NOMO-1 treated with DMSO at 0.1 percent for 48 hours (cell line): ENCODE results near the gene RAI1.

Experiments used
- DNase-seq: peaks from one replicate; lab custom pipeline; 2025; ENCODE audit not compliant: unreplicated experiment; lab: John Stamatoyannopoulos, UW

Gene RAI1

DNA sequence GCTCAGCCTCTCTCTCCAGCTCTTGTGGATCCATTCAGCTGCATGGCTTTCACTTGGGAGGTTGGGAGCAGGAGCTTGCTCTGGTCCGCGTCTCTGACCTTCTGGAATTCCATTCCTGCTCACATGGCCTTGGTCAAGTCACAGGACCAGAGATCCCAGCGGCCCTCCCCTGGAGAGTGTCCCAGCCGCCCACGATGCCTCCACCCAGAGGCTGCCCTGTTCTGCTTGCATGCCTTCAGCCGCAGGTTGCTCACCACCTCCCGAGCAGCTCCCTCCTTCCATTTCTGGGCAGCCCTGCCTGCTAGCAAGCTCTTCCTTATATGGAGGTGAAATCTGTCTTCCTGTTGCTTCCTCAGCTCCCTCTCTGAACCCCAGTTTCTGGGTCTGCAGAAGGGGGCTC is 32.6 kb downstream of the RAI1 start:
- no peak for DNase-seq

DNA sequence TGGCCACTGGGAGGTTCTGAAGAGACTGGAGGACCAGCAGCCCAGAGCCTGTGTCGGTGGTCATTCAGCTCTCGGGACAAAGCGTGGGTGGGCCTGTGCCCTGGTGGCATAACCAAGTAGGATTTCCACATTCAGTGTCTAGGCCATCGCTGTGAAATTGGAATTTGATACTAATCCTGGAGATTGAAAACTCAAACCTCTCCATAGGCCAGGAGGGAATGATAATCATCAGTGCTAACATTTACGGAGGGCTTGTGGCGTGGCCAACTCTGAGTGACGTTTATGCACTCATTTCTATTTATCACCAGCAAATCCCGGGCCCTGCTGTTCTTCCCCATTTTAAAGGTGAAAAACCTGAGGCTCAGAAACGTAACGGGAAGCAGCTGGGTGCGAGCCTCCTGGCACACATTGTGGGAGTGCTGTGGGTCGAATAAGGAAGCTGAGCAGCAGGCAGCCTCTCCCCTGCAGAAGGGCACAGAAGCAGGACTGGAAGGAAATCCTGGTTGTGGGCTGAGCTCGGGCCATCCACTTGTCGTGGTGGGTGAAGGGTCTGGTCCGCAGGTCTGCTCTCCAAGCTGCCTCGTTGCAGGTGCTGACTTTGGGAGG is 33.1 kb downstream of the RAI1 start:
- DNase-seq: no peak

DNA sequence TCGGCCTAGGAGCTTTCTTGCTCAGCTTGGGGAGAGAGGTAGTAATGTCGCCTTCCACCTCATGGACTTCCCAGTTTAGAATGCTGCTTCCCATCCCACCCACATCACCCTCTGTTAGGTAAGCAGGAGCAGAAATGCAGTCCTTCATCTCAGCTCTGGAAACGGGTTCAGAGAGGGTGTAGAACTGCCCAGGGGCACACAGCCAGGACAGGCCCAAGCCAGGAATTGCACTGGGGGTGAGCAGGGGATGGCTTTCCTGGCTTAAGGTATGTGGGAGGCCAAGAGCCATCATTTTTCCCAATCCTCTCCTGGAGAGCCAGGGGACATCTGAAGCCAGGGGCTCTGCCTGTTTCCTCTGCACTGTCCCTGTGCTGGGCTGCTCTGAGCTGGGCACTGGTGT is 33.6 kb downstream of the RAI1 start:
- DNase-seq: no peak

DNA sequence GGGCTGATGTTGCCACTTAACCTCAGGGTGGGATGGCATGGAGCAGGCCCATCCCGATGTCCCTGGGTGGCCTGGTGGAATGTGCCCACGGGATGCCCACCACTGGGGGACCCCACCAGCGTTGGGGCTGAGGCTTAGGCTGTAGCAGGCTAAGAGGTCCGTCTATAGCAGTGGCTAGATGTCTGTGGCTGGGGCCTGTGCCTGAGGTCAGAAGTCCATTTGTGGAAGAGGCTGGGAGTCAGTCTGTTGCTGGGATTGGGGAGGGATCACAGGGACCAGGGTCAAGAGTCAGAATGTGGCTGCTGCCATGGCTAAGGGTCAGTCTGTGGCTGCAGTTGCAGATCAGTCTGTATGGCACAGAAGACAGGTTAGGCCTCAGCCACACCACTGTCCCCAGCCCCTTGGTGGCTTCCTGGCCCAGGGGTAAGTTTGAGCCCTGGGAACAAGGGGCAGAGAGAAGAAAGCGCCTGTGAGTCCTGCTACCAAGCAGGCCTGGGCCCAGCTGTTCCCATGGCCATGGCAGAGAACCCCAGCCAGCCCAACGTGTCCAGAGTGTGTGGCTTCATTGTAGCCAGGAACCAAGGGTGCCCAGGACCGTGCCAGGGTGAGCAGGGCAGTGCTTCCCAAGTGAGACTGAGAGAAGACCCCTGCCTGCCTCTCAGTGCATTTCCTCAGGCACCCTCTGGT is 35.7 kb downstream of the RAI1 start:
- no peak for DNase-seq

- DNase-seq: no peak
These were observed 37.0 kb downstream of the RAI1 start for GRCh38 chr17:17718251-17718650.

GRCh38 chr17:17719199-17719940 is 38.1 kb downstream of the RAI1 start:
- no peak for DNase-seq

GRCh38 chr17:17719966-17720543 is 38.8 kb downstream of the RAI1 start:
- DNase-seq: no peak

- no peak for DNase-seq
These were observed 39.9 kb downstream of the RAI1 start for GRCh38 chr17:17721140-17721668.

DNA sequence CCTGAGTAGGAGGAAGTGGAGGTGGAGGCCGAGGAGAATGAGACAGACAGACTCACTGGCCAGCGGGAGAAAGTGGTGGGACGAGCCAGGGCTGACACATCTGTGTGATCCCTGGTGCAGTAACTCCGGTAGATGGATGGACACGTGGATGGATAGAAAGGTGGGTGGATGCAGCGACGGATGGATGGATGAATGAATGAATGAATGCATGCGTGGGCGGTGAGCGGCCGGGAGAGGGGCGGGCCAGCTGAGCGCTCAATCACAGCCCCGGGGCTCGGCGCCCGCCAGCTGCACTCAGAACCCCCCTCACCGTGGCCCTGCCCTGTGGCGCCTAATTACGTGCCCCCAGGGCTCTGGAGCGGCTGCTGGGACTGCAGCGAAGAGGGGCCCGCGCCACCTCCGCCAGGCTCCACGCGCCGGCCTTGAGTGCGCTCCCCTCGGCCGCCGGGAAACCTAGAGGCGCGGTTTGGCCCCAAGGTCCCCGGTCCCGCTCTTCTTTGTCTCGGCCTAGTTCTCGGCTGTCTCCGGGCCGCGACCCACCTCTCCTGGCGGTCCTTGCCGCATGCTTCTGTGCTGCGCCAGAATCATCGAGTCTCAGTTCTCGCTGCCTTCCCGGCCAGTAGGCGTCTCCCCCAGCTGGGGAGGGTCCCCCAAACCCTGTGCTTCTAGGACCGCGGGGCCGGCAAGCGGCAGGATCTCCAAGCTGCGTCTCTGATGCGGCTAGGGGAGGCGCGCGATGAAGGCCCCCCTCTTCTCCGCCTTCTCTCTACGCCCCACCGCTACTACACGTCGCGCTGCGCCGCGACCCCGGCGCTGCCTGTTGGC is 41.0 kb downstream of the RAI1 start:
- no peak for DNase-seq

DNA sequence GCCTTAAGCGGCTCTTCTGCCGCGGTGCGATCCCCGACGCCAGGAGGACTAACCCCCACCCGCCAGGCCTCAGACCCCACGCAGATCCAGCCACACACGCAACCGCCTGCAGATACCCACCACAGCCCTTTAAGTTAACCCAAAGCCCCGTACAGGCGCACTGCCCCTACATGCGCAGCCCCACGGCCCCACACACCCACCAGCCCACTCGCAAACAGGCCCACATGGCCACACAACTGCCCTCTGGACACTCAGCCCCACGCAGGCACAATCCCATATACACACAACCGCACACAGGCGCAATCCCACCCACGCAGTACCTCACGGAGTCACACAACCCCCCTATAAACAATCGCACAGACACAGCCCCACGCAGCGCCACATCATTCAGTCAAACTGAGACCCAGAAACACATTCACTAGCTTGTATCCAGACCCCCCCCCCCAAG is 41.7 kb downstream of the RAI1 start:
- no peak for DNase-seq

GRCh38 chr17:17723354-17724261 is 42.4 kb downstream of the RAI1 start:
- DNase-seq: no peak

- DNase-seq: no peak
These were observed 43.2 kb downstream of the RAI1 start for GRCh38 chr17:17724307-17725010.

GRCh38 chr17:17725011-17725751 is 43.9 kb downstream of the RAI1 start:
- no peak for DNase-seq

GRCh38 chr17:17725752-17726457 is 44.6 kb downstream of the RAI1 start:
- DNase-seq: no peak

- peak; percentile 17 for DNase-seq
These were observed 45.3 kb downstream of the RAI1 start for GRCh38 chr17:17726458-17727060.

GRCh38 chr17:17727111-17727659 is 45.9 kb downstream of the RAI1 start:
- peak; percentile 4 for DNase-seq

GRCh38 chr17:17728146-17728545 is 46.9 kb downstream of the RAI1 start:
- DNase-seq: no peak
